Central memory CD8-positive, alpha-beta T cell (primary cell): ENCODE results near the gene TTPAL.
"Not testable (repeated sequence)": the region's sequence is repeated elsewhere in the genome, so short reads cannot be mapped to it uniquely, and the experiment has no call there.

Experiments
- ATAC-seq: fragments of 150-1000 bp; cut with Tn5 transposase; replicated peaks from 2 replicates; pipeline ENCODE4 v1.10.0; 2022; ENCODE audit warnings: mild to moderate bottlenecking, moderate FRiP score, moderate number of reproducible peaks; ENCODE audit not compliant: poor library complexity, severe bottlenecking; ENCODE audit errors: extremely low read depth
- DNase-seq, 2 donors: peaks; one replicate each; pipeline ENCODE4 v3.0.0; 2021; ENCODE audit warnings: low spot score in 2 of 2
- H3K27ac Mint-ChIP-seq: one replicate; pipeline ENCODE4 v1.8.0; 2022; ENCODE audit warnings: low read depth, mild to moderate bottlenecking, moderate library complexity, mixed read lengths
- H3K27me3 Mint-ChIP-seq: one replicate; pipeline ENCODE4 v1.8.0; 2022; ENCODE audit warnings: mixed read lengths
- H3K36me3 Mint-ChIP-seq: one replicate; pipeline ENCODE4 v1.8.0; 2022; ENCODE audit warnings: mild to moderate bottlenecking, moderate library complexity, mixed read lengths; ENCODE audit not compliant: insufficient read depth
- H3K4me1 Mint-ChIP-seq: one replicate; pipeline ENCODE4 v1.8.0; 2022; ENCODE audit warnings: mixed read lengths
- H3K4me3 Mint-ChIP-seq: one replicate; pipeline ENCODE4 v1.8.0; 2022; ENCODE audit warnings: mild to moderate bottlenecking, moderate library complexity, mixed read lengths
- H3K9me3 Mint-ChIP-seq: one replicate; pipeline ENCODE4 v1.8.0; 2022; ENCODE audit warnings: mixed read lengths

Gene TTPAL

GRCh38 chr20:44463466-44463865 lies 12.2 kb upstream of the TTPAL start:
- H3K36me3 Mint-ChIP-seq, result no peaks in the 10 kb centered on the region
- DNase-seq, result no peak
- peaks cover 22% of the 10 kb centered on the region for H3K27me3 Mint-ChIP-seq
- no peak overlapping the region for H3K4me3 Mint-ChIP-seq
- ATAC-seq, result no peak
- H3K4me1 Mint-ChIP-seq, result no peaks in the 10 kb centered on the region
- no peak overlapping the region for H3K27ac Mint-ChIP-seq
- no peaks in the 10 kb centered on the region for H3K9me3 Mint-ChIP-seq

- Mint-ChIP-seq H3K9me3 (no peaks in the 10 kb centered on the region), H3K36me3 (no peaks in the 10 kb centered on the region), H3K4me3 (no peak overlapping the region), H3K27me3 (peaks cover 22% of the 10 kb centered on the region), H3K27ac (no peak overlapping the region), H3K4me1 (no peaks in the 10 kb centered on the region)
- DNase-seq, result no peak
- ATAC-seq, result no peak
Observed at GRCh38 chr20:44464514-44464913, 11.2 kb upstream of the TTPAL start.

GRCh38 chr20:44465001-44465560 lies 10.6 kb upstream of the TTPAL start:
- no peaks in the 10 kb centered on the region for H3K9me3 Mint-ChIP-seq
- H3K4me1 Mint-ChIP-seq, result no peaks in the 10 kb centered on the region
- DNase-seq (no peak), ATAC-seq (no peak)
- peaks cover 22% of the 10 kb centered on the region for H3K27me3 Mint-ChIP-seq
- no peak overlapping the region for H3K27ac Mint-ChIP-seq
- H3K4me3 Mint-ChIP-seq, result no peak overlapping the region
- no peaks in the 10 kb centered on the region for H3K36me3 Mint-ChIP-seq

- H3K36me3 Mint-ChIP-seq, result peaks cover 2% of the 10 kb centered on the region
- peaks cover 22% of the 10 kb centered on the region for H3K27me3 Mint-ChIP-seq
- H3K4me3 Mint-ChIP-seq, result no peak overlapping the region
- no peak for DNase-seq
- H3K27ac Mint-ChIP-seq, result no peak overlapping the region
- ATAC-seq, result no peak
- H3K4me1 Mint-ChIP-seq, result no peaks in the 10 kb centered on the region
- no peaks in the 10 kb centered on the region for H3K9me3 Mint-ChIP-seq
Observed at GRCh38 chr20:44467289-44467883, 8.3 kb upstream of the TTPAL start.

GRCh38 chr20:44468044-44468782 lies 7.5 kb upstream of the TTPAL start:
- DNase-seq, result no peak
- H3K4me3 Mint-ChIP-seq, result no peak overlapping the region
- no peaks in the 10 kb centered on the region for H3K9me3 Mint-ChIP-seq
- ATAC-seq, result no peak
- H3K27me3 Mint-ChIP-seq, result peaks cover 22% of the 10 kb centered on the region
- no peaks in the 10 kb centered on the region for H3K4me1 Mint-ChIP-seq
- peaks cover 2% of the 10 kb centered on the region for H3K36me3 Mint-ChIP-seq
- H3K27ac Mint-ChIP-seq, result no peak overlapping the region

- peaks cover 8% of the 10 kb centered on the region for H3K4me1 Mint-ChIP-seq
- H3K9me3 Mint-ChIP-seq, result no peaks in the 10 kb centered on the region
- no peak overlapping the region for H3K27ac Mint-ChIP-seq
- no peak overlapping the region for H3K4me3 Mint-ChIP-seq
- no peak for ATAC-seq
- DNase-seq, result no peak
- peaks cover 2% of the 10 kb centered on the region for H3K36me3 Mint-ChIP-seq
- H3K27me3 Mint-ChIP-seq, result peaks cover 22% of the 10 kb centered on the region
Observed at GRCh38 chr20:44470327-44470726, 5.3 kb upstream of the TTPAL start.

GRCh38 chr20:44471481-44471882 lies 4.2 kb upstream of the TTPAL start:
- Mint-ChIP-seq H3K4me1 (peaks cover 18% of the 10 kb centered on the region), H3K36me3 (peaks cover 11% of the 10 kb centered on the region), H3K27me3 (peaks cover 17% of the 10 kb centered on the region), H3K4me3 (no peak overlapping the region), H3K9me3 (no peaks in the 10 kb centered on the region), H3K27ac (no peak overlapping the region)
- no peak for DNase-seq
- ATAC-seq, result no peak

GRCh38 chr20:44472283-44472682 lies 3.4 kb upstream of the TTPAL start:
- not testable (repeated sequence) for H3K27ac Mint-ChIP-seq, H3K9me3 Mint-ChIP-seq, H3K27me3 Mint-ChIP-seq, ATAC-seq, DNase-seq, H3K4me3 Mint-ChIP-seq
- Mint-ChIP-seq H3K4me1 (peaks cover 26% of the 10 kb centered on the region), H3K36me3 (peaks cover 11% of the 10 kb centered on the region)

GRCh38 chr20:44475372-44475693 lies 341 bp upstream of the TTPAL start:
- peaks cover 28% of the 10 kb centered on the region for H3K4me1 Mint-ChIP-seq
- H3K27ac Mint-ChIP-seq, result peak overlapping the region; percentile 95
- no peak for ATAC-seq
- H3K4me3 Mint-ChIP-seq, result peak overlapping the region; percentile 97
- H3K9me3 Mint-ChIP-seq, result no peaks in the 10 kb centered on the region
- H3K27me3 Mint-ChIP-seq, result no peaks in the 10 kb centered on the region
- peaks cover 15% of the 10 kb centered on the region for H3K36me3 Mint-ChIP-seq
- no peak for DNase-seq

GRCh38 chr20:44477151-44477550 lies 1.5 kb downstream of the TTPAL start:
- no peak for DNase-seq

GRCh38 chr20:44478206-44478605 lies 2.5 kb downstream of the TTPAL start:
- H3K27ac Mint-ChIP-seq, result peak overlapping the region; percentile 37
- peaks cover 27% of the 10 kb centered on the region for H3K36me3 Mint-ChIP-seq
- DNase-seq (no peak), ATAC-seq (no peak)
- no peaks in the 10 kb centered on the region for H3K9me3 Mint-ChIP-seq
- peaks cover 36% of the 10 kb centered on the region for H3K4me1 Mint-ChIP-seq
- no peak overlapping the region for H3K4me3 Mint-ChIP-seq
- H3K27me3 Mint-ChIP-seq, result no peaks in the 10 kb centered on the region

More at GRCh38 chr20:44477151-44477550, 1.5 kb downstream of the TTPAL start:
- Mint-ChIP-seq H3K9me3 (no peaks in the 10 kb centered on the region), H3K27ac (peak overlapping the region; percentile 95), H3K4me3 (peak overlapping the region; percentile 97), H3K36me3 (peaks cover 25% of the 10 kb centered on the region), H3K4me1 (peaks cover 36% of the 10 kb centered on the region), H3K27me3 (no peaks in the 10 kb centered on the region)
- ATAC-seq, result no peak

- H3K4me1 Mint-ChIP-seq, result peaks cover 35% of the 10 kb centered on the region
- H3K36me3 Mint-ChIP-seq, result peaks cover 38% of the 10 kb centered on the region
- ATAC-seq (no peak), DNase-seq (no peak)
- no peaks in the 10 kb centered on the region for H3K9me3 Mint-ChIP-seq
- H3K4me3 Mint-ChIP-seq, result no peak overlapping the region
- no peaks in the 10 kb centered on the region for H3K27me3 Mint-ChIP-seq
- H3K27ac Mint-ChIP-seq, result no peak overlapping the region
Observed at GRCh38 chr20:44479643-44480042, 4.0 kb downstream of the TTPAL start.

- H3K9me3 Mint-ChIP-seq, result no peaks in the 10 kb centered on the region
- ATAC-seq (no peak), DNase-seq (no peak)
- no peak overlapping the region for H3K4me3 Mint-ChIP-seq
- no peak overlapping the region for H3K27ac Mint-ChIP-seq
- H3K4me1 Mint-ChIP-seq, result peaks cover 30% of the 10 kb centered on the region
- peaks cover 38% of the 10 kb centered on the region for H3K36me3 Mint-ChIP-seq
- H3K27me3 Mint-ChIP-seq, result no peaks in the 10 kb centered on the region
Observed at GRCh38 chr20:44480097-44480496, 4.4 kb downstream of the TTPAL start.
